Panc1 (cell line): Measurements from ENCODE around the gene CEP63. TPM values are rescaled to one million over a fixed set of nuclear protein-coding genes. Genes with fewer than 3 reads are reported as not detected.

ENCODE experiments used
- ATAC-seq: fragments of 200-7000 bp; cut with Tn5 transposase; 2 replicates; pipeline ENCODE4 v1.9.1; 2020; ENCODE audit warnings: mild to moderate bottlenecking, moderate library complexity
- BruUV-seq: library from RNA; stranded (reverse); fragments of 400-500 nt; replicated peaks from 2 replicates; lab custom pipeline; 2021; lab: Mats Ljungman, UMichigan
- CTCF ChIA-PET: fragments of 300-600 bp; sonication (Branson Sonifier 250); formaldehyde crosslinking; loops from one replicate; lab custom pipeline; 2022; ENCODE audit warnings: antibody characterized with exemption; lab: Charles Lee
- POLR2A ChIA-PET: fragments of 300-600 bp; sonication (Branson Sonifier 250); formaldehyde crosslinking; loops from one replicate; lab custom pipeline; 2022; ENCODE audit warnings: antibody characterized with exemption; lab: Charles Lee
- DNase-seq: peaks from one replicate; pipeline ENCODE4 v3.0.0-alpha.2; 2010; ENCODE audit warnings: low read depth, low spot score
- H3K27ac ChIP-seq: 2 replicates; pipeline ENCODE4 v1.5.1; 2011; ENCODE audit warnings: mild to moderate bottlenecking, low read length, inconsistent platforms
- H3K27me3 ChIP-seq: fragments of 200-500 bp; sonication (Bioruptor generic); 2 replicates; pipeline ENCODE4 v1.6.0; 2014; ENCODE audit warnings: low read length, inconsistent platforms; ENCODE audit not compliant: control insufficient read depth, insufficient read depth
- H3K36me3 ChIP-seq: fragments of 200-500 bp; sonication (Bioruptor generic); 2 replicates; pipeline ENCODE4 v1.5.1; 2014; ENCODE audit warnings: inconsistent platforms, mild to moderate bottlenecking, low read length, moderate library complexity; ENCODE audit not compliant: control insufficient read depth, insufficient read depth
- H3K4me1 ChIP-seq: 2 replicates; pipeline ENCODE4 v1.5.1; 2011; ENCODE audit warnings: inconsistent platforms, mild to moderate bottlenecking, low read length, moderate library complexity; ENCODE audit not compliant: control insufficient read depth, insufficient read depth
- H3K4me3 ChIP-seq, 2 experiments: 2 replicates each; pipeline ENCODE4 v1.5.1; 2011 to 2012; ENCODE audit warnings: low read depth in 2 of 2, low read length in 2 of 2, mild to moderate bottlenecking in 2 of 2, inconsistent platforms in 1 of 2, moderate library complexity in 1 of 2
- H3K9me3 ChIP-seq: fragments of 200-500 bp; sonication (Bioruptor generic); 2 replicates; pipeline ENCODE4 v1.5.1; 2014; ENCODE audit warnings: low read depth, mild to moderate bottlenecking, inconsistent platforms, low read length, moderate library complexity; ENCODE audit not compliant: control insufficient read depth, insufficient read depth
- POLR2AphosphoS5 ChIP-seq: IDR thresholded peaks from 2 replicates; pipeline ENCODE4 v1.6.1; 2012; ENCODE audit warnings: mild to moderate bottlenecking, low read depth, low read length, moderate library complexity
- SIN3A ChIP-seq: IDR thresholded peaks from 2 replicates; pipeline ENCODE4 v1.6.1; 2012; ENCODE audit warnings: low read depth, mild to moderate bottlenecking, low read length, moderate library complexity, borderline replicate concordance; ENCODE audit not compliant: insufficient read depth
- TCF7L2 ChIP-seq: IDR thresholded peaks from 2 replicates; pipeline ENCODE4 v1.6.1; 2011; ENCODE audit warnings: mild to moderate bottlenecking, low read depth, low read length, inconsistent platforms
- in situ Hi-C: cut with HindIII; loops from 2 replicates; pipeline ENCODE4 v1.10.0; 2016; ENCODE audit warnings: low sequenced_read_pairs, low pct_unique_long_range_greater_than_20kb
- intact Hi-C: fragments of 100-400 bp; cut with micrococcal nuclease; formaldehyde crosslinking; loops from one replicate; pipeline ENCODE4 v1.10.0; 2022; ENCODE audit not compliant: unreplicated experiment
- total RNA-seq: library from RNA; stranded (reverse); gene quantifications from one replicate; pipeline ENCODE4 v1.2.1, GENCODE V29; 2021; ENCODE audit not compliant: unreplicated experiment
- TF ChIP-seq, protein P1 (sequence below): fragments of 450-650 bp; IDR thresholded peaks from 2 replicates; pipeline ENCODE4 v1.5.1; 2017; ENCODE audit warnings: mild to moderate bottlenecking
- TF ChIP-seq, protein P2 (sequence below), 2 experiments: IDR thresholded peaks; 2 replicates each; pipeline ENCODE4 v1.6.1; 2011 to 2012; ENCODE audit warnings: low read depth in 2 of 2, control low read depth in 1 of 2, low read length in 1 of 2, mild to moderate bottlenecking in 1 of 2, moderate library complexity in 1 of 2; ENCODE audit not compliant: insufficient read depth in 1 of 2

CEP63 gene
- total RNA-seq, 1 experiment from 2014 or later, result 30.5 TPM

DNA sequence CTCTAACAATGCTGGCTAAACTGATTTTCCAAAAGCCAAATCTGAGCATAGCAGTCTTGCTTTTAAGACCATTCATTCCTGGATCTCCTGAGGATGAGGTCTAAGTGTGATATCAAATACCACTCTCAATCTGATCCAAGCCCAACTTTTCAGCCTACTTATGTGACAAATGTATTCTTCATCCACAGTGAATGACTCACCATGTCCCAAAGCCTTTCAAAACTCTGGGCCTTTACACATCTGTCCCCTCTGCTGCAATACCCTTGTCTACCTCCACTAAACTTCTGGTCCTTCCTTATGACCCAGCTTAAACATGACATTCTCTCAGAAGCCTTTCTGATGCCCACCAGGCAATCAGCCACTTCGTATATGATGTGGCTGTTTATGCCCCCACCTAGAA is 4.7 kb upstream of the CEP63 start:
- POLR2A ChIA-PET, result no interaction called here
- intact Hi-C loops, result no loop called here
- peaks cover 12% of the 10 kb centered on the region for H3K4me1 ChIP-seq
- ATAC-seq (no peak), DNase-seq (no peak)
- H3K36me3 ChIP-seq, result peaks cover 39% of the 10 kb centered on the region
- H3K9me3 ChIP-seq, result no peaks in the 10 kb centered on the region
- CTCF ChIA-PET, result no interaction called here
- TF ChIP-seq TCF7L2 (no peak), SIN3A (no peak), POLR2AphosphoS5 (no peak)
- TF ChIP-seq, protein P1, sequence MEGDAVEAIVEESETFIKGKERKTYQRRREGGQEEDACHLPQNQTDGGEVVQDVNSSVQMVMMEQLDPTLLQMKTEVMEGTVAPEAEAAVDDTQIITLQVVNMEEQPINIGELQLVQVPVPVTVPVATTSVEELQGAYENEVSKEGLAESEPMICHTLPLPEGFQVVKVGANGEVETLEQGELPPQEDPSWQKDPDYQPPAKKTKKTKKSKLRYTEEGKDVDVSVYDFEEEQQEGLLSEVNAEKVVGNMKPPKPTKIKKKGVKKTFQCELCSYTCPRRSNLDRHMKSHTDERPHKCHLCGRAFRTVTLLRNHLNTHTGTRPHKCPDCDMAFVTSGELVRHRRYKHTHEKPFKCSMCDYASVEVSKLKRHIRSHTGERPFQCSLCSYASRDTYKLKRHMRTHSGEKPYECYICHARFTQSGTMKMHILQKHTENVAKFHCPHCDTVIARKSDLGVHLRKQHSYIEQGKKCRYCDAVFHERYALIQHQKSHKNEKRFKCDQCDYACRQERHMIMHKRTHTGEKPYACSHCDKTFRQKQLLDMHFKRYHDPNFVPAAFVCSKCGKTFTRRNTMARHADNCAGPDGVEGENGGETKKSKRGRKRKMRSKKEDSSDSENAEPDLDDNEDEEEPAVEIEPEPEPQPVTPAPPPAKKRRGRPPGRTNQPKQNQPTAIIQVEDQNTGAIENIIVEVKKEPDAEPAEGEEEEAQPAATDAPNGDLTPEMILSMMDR, result no peak
- TF ChIP-seq, protein P2, sequence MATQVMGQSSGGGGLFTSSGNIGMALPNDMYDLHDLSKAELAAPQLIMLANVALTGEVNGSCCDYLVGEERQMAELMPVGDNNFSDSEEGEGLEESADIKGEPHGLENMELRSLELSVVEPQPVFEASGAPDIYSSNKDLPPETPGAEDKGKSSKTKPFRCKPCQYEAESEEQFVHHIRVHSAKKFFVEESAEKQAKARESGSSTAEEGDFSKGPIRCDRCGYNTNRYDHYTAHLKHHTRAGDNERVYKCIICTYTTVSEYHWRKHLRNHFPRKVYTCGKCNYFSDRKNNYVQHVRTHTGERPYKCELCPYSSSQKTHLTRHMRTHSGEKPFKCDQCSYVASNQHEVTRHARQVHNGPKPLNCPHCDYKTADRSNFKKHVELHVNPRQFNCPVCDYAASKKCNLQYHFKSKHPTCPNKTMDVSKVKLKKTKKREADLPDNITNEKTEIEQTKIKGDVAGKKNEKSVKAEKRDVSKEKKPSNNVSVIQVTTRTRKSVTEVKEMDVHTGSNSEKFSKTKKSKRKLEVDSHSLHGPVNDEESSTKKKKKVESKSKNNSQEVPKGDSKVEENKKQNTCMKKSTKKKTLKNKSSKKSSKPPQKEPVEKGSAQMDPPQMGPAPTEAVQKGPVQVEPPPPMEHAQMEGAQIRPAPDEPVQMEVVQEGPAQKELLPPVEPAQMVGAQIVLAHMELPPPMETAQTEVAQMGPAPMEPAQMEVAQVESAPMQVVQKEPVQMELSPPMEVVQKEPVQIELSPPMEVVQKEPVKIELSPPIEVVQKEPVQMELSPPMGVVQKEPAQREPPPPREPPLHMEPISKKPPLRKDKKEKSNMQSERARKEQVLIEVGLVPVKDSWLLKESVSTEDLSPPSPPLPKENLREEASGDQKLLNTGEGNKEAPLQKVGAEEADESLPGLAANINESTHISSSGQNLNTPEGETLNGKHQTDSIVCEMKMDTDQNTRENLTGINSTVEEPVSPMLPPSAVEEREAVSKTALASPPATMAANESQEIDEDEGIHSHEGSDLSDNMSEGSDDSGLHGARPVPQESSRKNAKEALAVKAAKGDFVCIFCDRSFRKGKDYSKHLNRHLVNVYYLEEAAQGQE (IDR thresholded peaks at IDR 0.05; ENCODE audit: insufficient read depth in 1 of 2, low read depth in 2 of 2, low read length in 1 of 2), result no peak
- H3K27me3 ChIP-seq, result no peaks in the 10 kb centered on the region
- no peak overlapping the region for H3K27ac ChIP-seq
- no peak overlapping the region for H3K4me3 ChIP-seq
- no TSS peak for BruUV-seq
- in situ Hi-C loops, result no loop called here

- DNase-seq (no peak), ATAC-seq (no peak)
- no TSS peak for BruUV-seq
- ChIA-PET CTCF (interaction anchor here (1.0 kb wide), 1 partner anchor 174 kb away, joined by 3 read pairs; no protein-coding TSS in a partner anchor), POLR2A (no interaction called here)
- Histone ChIP-seq H3K36me3 (peaks cover 34% of the 10 kb centered on the region), H3K27ac (no peak overlapping the region), H3K4me3 (no peak overlapping the region), H3K4me1 (peaks cover 17% of the 10 kb centered on the region), H3K27me3 (no peaks in the 10 kb centered on the region), H3K9me3 (no peaks in the 10 kb centered on the region)
- in situ Hi-C loops, result no loop called here
- intact Hi-C loops, result no loop called here
- TF ChIP-seq TCF7L2, result no peak
- TF ChIP-seq, protein P1, result no peak
- TF ChIP-seq SIN3A, result no peak
- TF ChIP-seq, protein P2 (IDR thresholded peaks at IDR 0.05; ENCODE audit: insufficient read depth in 1 of 2, low read depth in 2 of 2, low read length in 1 of 2), result no peak
- TF ChIP-seq POLR2AphosphoS5, result no peak
These were observed 3.2 kb upstream of the CEP63 start for GRCh38 chr3:134482622-134483021.
